GM15510 (cell line): Measurements from ENCODE around the gene ETS1.

Experiments
- POLR2A ChIP-seq: IDR thresholded peaks from 3 replicates; pipeline ENCODE4 v1.6.1; 2011; ENCODE audit warnings: borderline replicate concordance; ENCODE audit not compliant: insufficient read length; ENCODE audit errors: extremely low read depth

ETS1 gene

DNA sequence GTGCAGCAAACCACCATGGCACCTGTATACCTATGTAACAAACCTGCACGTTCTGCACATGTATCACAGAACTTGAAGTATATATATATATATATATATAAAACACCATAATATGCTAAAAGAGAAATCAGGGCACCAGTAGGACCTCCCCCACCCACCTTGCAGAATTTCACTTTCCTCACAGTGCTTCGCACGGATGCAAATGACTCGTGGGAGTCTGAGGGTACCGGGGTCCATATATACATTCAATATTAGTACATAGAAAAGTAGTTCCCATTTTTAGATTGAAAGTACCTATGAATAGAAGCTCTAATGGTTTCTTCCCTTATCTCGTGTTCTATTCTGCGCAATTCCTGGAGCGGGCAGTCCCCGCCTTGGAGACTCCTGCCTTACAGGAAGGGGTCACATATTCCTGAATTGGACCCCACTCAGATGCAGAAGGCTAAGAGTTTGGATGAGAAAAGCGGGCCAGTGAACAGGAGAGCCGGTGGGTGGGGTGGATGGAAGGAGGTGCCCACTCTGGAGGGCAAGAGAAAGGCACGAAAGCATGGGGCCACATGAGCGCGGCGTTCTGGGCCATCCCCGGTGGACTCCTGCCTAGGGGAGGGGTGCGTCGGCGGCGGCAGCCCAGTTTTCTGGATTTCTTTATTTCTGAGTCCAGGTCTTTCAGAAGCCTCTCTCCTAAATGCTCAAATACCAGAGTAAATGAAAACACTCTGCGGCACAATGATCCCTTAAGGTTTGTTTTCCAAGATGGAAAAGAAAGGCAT, 136.3 kb downstream of the ETS1 start:
- no peak for TF ChIP-seq POLR2A

DNA sequence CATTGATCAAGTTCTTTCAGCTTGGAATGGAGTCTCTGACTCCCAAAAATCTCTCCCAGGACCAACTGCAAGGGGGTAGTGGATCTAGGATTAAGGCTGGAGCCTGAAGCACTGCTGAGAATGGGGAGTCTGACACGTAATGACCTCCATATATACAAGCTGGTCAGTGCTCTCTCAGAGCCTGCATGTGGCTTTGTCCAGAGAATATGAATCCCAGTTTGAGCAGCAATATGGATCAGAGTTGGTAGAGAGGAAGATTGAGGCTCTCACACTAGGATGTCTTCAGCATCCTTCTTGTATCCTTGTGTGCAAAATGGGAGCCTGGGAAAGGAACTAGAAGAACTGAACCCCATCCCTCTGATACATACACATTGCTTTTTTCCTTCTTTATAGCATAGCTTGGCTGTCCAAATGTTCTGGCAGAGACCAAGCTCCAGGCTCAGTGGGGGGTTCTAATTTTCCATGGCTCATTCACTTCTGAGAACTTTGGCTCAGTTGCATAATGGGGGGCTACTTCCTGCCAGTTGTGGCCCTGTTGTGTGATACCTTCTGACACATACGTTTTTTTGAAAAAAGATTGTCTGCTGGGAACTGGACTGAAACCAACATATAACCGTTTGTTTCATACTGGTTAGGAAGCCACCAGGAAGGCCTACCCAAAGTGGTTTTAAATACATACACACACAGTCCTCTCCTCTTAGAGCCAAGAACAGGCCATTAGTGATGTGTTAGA, 138.2 kb downstream of the ETS1 start:
- TF ChIP-seq POLR2A: no peak

- TF ChIP-seq POLR2A: no peak
Observed at GRCh38 chr11:128448200-128448886, 139.0 kb downstream of the ETS1 start.

DNA sequence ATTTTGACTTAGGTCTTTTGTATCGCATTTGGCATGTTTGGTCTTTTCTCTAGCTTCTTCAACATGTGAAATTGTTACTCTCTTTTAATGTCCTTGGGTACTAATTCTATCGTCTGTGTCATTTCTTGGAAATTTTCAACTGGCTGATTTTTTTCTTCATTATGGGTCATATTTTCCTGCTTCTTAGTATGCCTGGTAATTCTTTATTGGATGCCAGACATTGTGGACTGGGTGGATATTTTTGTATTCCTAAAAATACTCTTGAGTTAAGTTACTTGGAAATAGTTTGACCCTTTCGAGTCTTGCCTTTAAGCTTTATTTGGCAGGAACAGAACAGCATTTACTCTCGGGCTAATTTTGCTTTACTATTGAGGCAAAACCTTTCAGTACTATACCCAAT, 140.1 kb downstream of the ETS1 start:
- TF ChIP-seq POLR2A: no peak

DNA sequence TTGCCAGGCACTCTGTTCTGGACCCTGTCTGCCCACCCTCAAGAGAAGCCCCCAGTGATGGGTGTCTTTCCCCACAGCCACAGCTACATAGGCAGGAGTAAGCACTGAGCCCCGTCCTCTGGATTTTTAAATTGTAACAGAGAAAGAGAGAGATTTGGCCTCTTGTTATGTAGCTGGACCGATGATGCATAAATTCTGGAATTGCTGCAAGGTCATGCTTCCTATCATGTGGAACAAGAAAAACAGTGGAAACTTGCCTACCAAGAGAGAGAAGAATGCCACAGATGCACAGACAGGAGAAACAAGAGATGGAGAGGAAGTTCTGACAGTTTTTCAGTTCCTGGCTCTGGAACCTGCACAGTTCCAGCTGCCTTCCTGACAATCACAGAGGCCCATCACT, 150.2 kb downstream of the ETS1 start:
- TF ChIP-seq POLR2A: no peak

DNA sequence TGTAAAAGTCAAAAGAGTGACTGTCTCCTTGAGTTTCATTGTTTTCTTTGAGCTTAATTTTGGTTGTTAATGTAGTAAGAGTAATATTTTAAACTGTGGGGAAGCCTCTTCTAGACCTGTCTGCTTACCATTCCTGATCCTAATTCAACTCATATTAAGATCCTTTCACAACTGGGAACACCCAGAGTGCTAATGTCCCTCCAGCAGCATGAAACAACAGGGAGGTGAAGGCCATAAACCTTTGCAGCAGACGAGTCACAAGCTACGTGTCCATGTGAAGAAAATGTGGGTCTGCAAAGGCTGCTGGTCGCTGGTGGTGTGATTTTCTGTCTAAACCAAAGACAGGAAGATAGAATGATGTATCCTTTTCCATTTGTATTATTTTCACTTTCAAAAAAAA, 152.5 kb downstream of the ETS1 start:
- TF ChIP-seq POLR2A: no peak

DNA sequence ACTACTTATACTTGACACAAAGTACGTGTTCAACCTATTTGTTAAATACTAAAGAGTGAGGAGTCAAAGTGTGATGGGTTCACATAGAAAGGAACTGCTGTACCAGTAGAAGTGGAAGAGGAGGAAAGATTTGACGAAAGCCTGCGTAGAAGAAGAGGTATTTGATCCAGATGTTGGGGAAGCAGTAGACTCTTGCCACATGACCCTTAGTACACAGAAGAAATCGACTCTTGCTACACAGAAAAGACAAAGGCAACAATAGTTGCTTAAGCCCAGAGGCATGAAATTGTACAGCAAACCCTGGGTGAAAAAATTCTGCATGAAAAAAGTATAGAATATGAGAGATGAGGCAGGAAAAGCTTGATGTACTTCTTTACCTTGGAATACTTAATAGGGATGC, 152.9 kb downstream of the ETS1 start:
- no peak for TF ChIP-seq POLR2A

GRCh38 chr11:128432926-128433325, 154.4 kb downstream of the ETS1 start:
- no peak for TF ChIP-seq POLR2A

DNA sequence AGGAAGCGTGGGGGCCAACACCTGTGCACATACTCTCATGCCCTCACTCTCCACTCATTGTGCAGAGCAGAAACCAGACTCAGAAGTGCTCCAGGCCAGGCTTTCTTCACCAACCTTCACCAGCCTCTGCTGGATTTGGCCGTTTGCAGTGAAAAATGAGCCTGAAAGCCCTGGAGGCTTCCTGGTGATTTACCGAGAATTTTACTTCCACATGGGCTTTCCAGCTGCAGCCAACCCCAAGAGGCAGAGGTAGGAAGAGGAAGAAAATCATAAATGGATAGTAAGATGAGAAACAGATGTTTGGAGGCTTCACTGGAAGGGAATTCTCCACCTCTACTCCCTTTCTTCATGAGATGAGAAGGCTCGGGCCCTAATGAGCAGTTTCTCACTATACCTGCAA, 155.4 kb downstream of the ETS1 start:
- no peak for TF ChIP-seq POLR2A

DNA sequence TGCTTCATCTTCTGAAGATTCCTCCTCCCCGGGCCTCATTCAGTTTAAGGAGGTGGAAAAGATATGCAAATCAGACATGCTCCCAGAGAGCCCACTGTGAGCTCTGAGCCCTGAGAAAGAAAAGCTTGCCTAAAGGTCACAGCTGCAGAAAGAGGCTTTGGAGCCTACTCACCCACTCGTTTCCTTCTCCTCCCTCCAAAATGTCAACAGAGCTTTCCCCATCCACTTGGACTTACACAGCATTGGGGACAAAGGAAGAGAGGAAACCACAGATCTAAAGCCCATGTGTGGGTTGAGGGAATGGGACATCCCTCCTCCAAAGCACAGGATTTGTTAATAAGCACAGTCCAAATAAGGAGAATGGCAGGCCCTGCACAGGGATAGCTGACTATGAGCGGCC, 158.4 kb downstream of the ETS1 start:
- no peak for TF ChIP-seq POLR2A

DNA sequence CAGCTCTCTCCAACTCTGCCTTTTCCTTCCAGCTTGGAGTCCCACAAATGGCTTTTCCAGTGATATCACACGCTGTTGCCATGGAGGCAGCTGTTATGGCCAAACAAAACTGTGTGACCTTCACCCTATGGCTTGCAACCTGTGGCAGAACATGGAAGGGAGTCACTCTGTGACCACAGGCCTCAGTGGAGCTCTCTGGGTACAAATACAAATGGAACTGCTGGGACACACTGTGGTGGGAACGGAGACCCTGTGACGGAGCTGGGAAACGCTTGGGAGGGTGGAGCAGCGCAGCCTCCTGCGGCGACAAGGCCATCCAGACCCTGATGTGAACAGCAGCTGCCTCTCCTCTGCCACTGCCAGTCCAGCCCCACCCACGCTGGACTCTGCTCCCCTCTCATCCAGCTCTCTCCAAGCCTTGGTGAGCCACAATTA, 162.5 kb downstream of the ETS1 start:
- no peak for TF ChIP-seq POLR2A

DNA sequence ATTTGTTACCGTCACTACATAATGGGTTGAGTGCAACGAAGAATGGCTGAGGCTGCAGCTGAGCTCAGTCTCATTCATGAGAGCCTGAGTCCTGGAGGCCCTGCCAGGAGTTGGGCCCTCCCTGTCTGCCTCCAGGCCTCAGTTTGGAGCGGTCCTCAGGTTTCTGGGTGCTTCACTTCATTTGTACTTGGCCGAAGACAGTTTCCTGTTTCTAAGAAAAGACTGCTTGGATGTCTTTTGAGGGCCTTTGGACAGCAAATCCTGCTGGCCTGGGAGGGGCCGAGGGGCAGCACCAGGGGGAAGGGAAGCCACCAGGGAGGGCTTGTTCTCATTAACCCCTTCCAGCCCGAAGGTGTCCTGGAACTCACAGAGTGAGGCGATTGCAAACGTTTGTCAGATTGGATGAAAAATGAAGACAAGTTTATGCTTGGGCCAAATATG, 163.1 kb downstream of the ETS1 start:
- no peak for TF ChIP-seq POLR2A

- no peak for TF ChIP-seq POLR2A
Observed at GRCh38 chr11:128422576-128423370, 164.6 kb downstream of the ETS1 start.

DNA sequence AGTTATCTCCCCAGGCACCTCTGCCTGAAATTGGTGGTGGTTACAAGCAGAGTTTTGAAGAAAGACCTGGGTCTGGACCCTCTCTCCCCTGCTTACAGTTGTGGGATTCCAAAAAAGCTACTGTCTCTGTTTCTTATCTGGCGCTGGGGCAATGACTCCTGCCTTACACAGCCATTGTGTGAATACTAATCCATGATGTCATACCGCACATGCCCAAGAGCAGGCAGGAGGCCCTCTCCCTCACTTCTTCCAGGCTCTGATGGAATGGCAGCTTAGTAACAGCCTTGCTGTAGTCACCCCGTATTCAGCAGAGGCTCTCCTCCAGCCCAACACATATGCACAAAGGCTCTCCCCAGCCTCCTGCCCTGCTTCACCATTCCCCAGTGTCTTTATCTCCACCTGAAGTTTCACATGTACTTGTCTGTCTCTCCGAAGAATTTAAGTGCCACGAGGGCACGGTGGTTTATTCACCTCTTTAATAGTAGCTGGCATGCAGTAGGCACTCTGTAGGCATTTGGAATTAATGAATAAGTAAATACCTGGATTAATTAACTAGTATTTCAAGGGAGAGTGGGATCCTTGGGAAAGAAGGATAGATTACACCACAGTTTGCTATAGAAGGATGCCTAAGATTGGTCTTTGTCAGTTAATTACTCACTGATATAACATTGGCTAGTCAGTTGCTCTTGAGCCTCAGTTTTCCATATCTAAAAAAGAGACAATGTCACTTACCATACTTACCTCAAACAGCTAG, 165.6 kb downstream of the ETS1 start:
- no peak for TF ChIP-seq POLR2A
